Upper lobe of left lung (tissue), 6 donors: ENCODE data around the gene IRX3. TPM values are rescaled to one million over a fixed set of nuclear protein-coding genes. Genes with fewer than 3 reads are reported as not detected.
"Not testable (repeated sequence)": the region's sequence is repeated elsewhere in the genome, so short reads cannot be mapped to it uniquely, and the experiment has no call there.

ENCODE experiments used
- ATAC-seq, 2 donors: fragments of 200-7000 bp; cut with Tn5 transposase; one replicate each; pipeline ENCODE4 v1.9.1; 2022; ENCODE audit warnings: mild to moderate bottlenecking in 2 of 2, moderate library complexity in 2 of 2; ENCODE audit not compliant: low FRiP score in 2 of 2
- DNase-seq, 2 donors: peaks; one replicate each; pipeline ENCODE4 v3.0.0-alpha.2; 2019 to 2020
- H3K27ac ChIP-seq, 4 donors: fragments of 200-600 bp; sonication (generic); one replicate each; pipeline ENCODE4 v1.5.1; 2016 to 2019
- H3K27me3 ChIP-seq, 4 donors: fragments of 200-600 bp; sonication (generic); one replicate each; pipeline ENCODE4 v1.5.1; 2017 to 2019
- H3K36me3 ChIP-seq, 4 donors: fragments of 200-600 bp; sonication (generic); one replicate each; pipeline ENCODE4 v1.5.1; 2016 to 2019
- H3K4me1 ChIP-seq, 4 donors: fragments of 200-600 bp; sonication (generic); one replicate each; pipeline ENCODE4 v1.5.1; 2018 to 2019
- H3K4me3 ChIP-seq, 4 donors: fragments of 200-600 bp; sonication (generic); one replicate each; pipeline ENCODE4 v1.5.1; 2017 to 2019; ENCODE audit warnings: mild to moderate bottlenecking in 2 of 4, moderate library complexity in 1 of 4
- H3K9me3 ChIP-seq, 4 donors: fragments of 200-600 bp; sonication (generic); one replicate each; pipeline ENCODE4 v1.5.1; 2018 to 2019
- EP300 ChIP-seq, 4 donors: sonication (generic); formaldehyde crosslinking; IDR thresholded peaks; one replicate each; pipeline ENCODE4 v1.5.1; 2017; ENCODE audit warnings: antibody characterized with exemption in 4 of 4, control low read depth in 2 of 4
- POLR2A ChIP-seq, 4 donors: fragments of 450-650 bp; IDR thresholded peaks; one replicate each; pipeline ENCODE4 v1.5.1; 2016 to 2017; ENCODE audit warnings: antibody characterized with exemption in 4 of 4, mild to moderate bottlenecking in 2 of 4
- POLR2AphosphoS5 ChIP-seq, 2 donors: sonication (generic); formaldehyde crosslinking; IDR thresholded peaks; one replicate each; pipeline ENCODE4 v1.5.1; 2017; ENCODE audit warnings: antibody characterized with exemption in 2 of 2
- WGBS, 2 donors: methylation state at CpG; one replicate each; pipeline ENCODE4 v1.1.5; 2017 to 2018; 5-methylcytosine and 5-hydroxymethylcytosine counted together
- total RNA-seq, 6 donors: library from RNA; depleted of rRNA in 4 of 6; stranded (reverse); fragments of >200 nt in 4 of 6; gene quantifications; one replicate each; pipeline versions ENCODE4 v1.1.0 to v1.2.1, GENCODE V29; 2016 to 2021
- TF ChIP-seq, protein P1 (sequence below), 6 experiments: fragments of 450-650 bp in 4 of 6; fragments of 200-600 bp in 2 of 6; sonication (generic) in 2 of 6; IDR thresholded peaks; one replicate each; pipeline ENCODE4 v1.5.1; 2016 to 2019; ENCODE audit warnings: antibody characterized with exemption in 6 of 6
- donor health status: DM: no; HTN: no; CAD: no; lungs with moderate emphysema.
- donor health status: DM: no; HTN: yes; CAD: no; lungs with severe emphysema.

Gene IRX3
- total RNA-seq, 6 donors from 2014 or later: 50.9 to 157 (median 61.3) TPM

DNA sequence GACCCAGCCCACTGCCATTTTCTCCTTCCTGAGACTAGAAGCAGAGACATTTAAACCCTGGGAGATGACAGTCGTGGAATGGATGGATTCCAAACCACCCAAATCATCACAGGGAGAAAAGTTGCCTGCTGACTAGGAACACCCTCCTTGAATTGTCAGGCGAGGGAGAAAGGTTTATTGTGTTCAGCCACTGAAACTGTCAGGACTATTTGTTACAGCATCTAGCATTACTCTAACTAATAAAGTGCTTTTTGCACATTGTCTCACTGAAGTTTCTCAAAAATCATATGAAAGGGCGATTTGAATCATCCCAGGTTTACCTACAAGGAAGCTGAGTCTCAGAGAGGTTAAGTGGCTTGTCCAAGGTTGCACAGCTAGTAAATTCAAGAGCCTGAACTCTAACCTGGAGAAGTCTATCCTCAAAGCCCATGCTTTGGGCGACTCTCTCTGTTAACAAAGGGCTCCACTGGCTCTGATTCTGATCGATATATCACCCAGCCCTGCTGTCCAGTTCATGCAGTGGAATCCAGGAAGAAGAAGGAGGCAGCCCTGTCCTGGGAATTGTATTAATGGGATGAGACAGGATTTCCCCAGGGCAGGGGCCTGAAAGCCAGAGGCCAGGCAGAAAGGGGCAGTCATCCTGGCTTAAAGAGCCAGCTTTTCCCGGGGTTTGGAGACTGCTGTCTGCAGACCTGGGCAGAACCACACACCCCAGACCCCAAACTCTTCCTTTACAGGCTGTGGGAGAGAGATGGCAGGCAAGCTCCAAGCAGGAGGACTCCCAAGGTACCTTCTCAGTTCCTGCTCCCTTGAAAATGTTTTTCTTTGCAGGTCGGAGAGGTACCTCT is 37.5 kb downstream of the IRX3 start:
- Histone ChIP-seq H3K4me3 (no peak overlapping the region), H3K27me3 (no peaks in the 10 kb centered on the region), H3K4me1 (no peaks in the 10 kb centered on the region), H3K9me3 (no peaks in the 10 kb centered on the region), H3K27ac (no peak overlapping the region), H3K36me3 (no peaks in the 10 kb centered on the region)
- TF ChIP-seq, protein P1, sequence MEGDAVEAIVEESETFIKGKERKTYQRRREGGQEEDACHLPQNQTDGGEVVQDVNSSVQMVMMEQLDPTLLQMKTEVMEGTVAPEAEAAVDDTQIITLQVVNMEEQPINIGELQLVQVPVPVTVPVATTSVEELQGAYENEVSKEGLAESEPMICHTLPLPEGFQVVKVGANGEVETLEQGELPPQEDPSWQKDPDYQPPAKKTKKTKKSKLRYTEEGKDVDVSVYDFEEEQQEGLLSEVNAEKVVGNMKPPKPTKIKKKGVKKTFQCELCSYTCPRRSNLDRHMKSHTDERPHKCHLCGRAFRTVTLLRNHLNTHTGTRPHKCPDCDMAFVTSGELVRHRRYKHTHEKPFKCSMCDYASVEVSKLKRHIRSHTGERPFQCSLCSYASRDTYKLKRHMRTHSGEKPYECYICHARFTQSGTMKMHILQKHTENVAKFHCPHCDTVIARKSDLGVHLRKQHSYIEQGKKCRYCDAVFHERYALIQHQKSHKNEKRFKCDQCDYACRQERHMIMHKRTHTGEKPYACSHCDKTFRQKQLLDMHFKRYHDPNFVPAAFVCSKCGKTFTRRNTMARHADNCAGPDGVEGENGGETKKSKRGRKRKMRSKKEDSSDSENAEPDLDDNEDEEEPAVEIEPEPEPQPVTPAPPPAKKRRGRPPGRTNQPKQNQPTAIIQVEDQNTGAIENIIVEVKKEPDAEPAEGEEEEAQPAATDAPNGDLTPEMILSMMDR (IDR thresholded peaks at IDR 0.05): no peak
- TF ChIP-seq POLR2AphosphoS5 (IDR thresholded peaks at IDR 0.05) (no peak), POLR2A (IDR thresholded peaks at IDR 0.05) (no peak), EP300 (IDR thresholded peaks at IDR 0.05) (no peak)
- DNase-seq: no peak
- 62 to 76% methylated on average over 5 to 7 of the region's 7 CpGs for WGBS, 2 donors
- no peak for ATAC-seq

DNA sequence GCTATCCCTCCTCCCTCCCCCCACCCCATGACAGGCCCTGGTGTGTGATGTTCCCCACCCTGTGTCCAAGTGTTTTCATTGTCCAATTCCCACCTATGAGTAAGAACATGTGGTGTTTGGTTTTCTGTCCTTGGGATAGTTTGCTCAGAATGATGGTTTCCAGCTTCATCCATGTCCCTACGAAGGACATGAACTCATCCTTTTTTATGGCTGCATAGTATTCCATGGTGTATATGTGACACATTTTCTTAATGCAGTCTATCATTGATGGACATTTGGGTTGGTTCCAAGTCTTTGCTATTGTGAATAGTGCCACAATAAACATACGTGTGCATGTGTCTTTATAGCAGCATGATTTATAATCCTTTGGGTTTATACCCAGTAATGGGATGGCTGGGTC is 38.9 kb downstream of the IRX3 start:
- H3K4me1 ChIP-seq, DNase-seq, ATAC-seq, H3K4me3 ChIP-seq, H3K27ac ChIP-seq, H3K36me3 ChIP-seq, H3K9me3 ChIP-seq, H3K27me3 ChIP-seq: not testable (repeated sequence)
- WGBS, 2 donors: 81 to 84% methylated on average over 2 of the region's 2 CpGs

DNA sequence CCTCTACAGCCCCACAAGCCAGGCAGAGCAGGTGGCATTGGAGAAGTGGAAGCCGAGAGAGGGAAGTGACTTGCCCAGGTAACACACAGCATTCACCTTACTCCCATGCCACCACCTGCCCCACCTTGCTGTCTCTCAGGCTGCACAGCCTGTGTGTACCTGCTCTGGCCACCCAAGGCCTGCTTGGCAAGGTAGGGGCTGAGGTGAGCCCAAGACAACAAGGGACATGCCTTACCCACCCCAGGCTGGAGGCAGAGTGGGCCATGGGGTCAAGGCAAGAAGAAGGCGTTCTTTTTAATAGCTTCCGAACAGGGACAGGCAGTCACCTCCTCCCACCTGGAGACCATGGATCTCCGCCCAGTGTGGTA is 40.1 kb downstream of the IRX3 start:
- no peaks in the 10 kb centered on the region for H3K4me1 ChIP-seq
- H3K27ac ChIP-seq: no peak overlapping the region
- TF ChIP-seq POLR2A (IDR thresholded peaks at IDR 0.05) (no peak), POLR2AphosphoS5 (IDR thresholded peaks at IDR 0.05) (no peak)
- H3K4me3 ChIP-seq: no peak overlapping the region
- WGBS, 2 donors: 88% methylated on average over 3 to 4 of the region's 4 CpGs
- DNase-seq (no peak), ATAC-seq (peak in 1 of 2 donors; percentile 13)
- H3K27me3 ChIP-seq: no peaks in the 10 kb centered on the region
- no peaks in the 10 kb centered on the region for H3K9me3 ChIP-seq
- H3K36me3 ChIP-seq: no peaks in the 10 kb centered on the region

DNA sequence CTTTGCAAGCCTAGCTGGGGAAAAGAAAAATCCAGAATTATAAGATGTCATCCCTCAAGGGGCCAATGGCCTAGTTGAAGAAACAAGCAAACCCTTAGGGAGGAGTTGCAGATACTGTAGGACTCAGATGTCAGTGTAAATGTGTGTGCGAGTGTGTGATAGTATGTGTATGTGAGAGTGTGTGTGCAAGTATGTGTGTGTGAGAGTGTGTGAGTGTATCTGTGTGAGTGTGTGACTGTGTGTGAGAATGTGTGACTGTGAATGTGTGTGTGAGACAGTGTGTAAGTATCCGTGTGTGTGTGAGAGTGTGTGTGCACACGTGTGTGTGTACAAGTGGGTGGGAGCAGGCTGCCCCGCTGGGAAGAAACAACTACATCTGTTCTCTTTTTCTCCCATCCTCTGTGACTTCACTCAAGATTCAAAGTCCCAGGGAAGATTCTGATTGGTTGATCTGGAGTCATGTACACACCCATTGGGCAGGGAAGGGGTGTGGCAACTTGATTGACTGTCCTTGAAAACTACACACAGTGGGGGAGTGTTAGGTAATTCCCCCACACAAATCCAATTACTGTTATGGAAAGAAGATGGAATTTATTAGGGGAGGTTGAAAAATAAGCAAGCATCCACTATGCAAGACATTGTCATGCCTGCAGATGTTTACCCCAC is 40.7 kb downstream of the IRX3 start:
- no peaks in the 10 kb centered on the region for H3K27me3 ChIP-seq
- DNase-seq (no peak), ATAC-seq (no peak)
- WGBS, 2 donors: 92 to 97% methylated on average over 4 of the region's 4 CpGs
- no peaks in the 10 kb centered on the region for H3K4me1 ChIP-seq
- TF ChIP-seq EP300 (IDR thresholded peaks at IDR 0.05): no peak
- no peak for TF ChIP-seq POLR2AphosphoS5 (IDR thresholded peaks at IDR 0.05)
- TF ChIP-seq, protein P1 (IDR thresholded peaks at IDR 0.05): no peak
- TF ChIP-seq POLR2A (IDR thresholded peaks at IDR 0.05): no peak
- H3K9me3 ChIP-seq: no peaks in the 10 kb centered on the region
- no peaks in the 10 kb centered on the region for H3K36me3 ChIP-seq
- H3K4me3 ChIP-seq: no peak overlapping the region
- no peak overlapping the region for H3K27ac ChIP-seq

DNA sequence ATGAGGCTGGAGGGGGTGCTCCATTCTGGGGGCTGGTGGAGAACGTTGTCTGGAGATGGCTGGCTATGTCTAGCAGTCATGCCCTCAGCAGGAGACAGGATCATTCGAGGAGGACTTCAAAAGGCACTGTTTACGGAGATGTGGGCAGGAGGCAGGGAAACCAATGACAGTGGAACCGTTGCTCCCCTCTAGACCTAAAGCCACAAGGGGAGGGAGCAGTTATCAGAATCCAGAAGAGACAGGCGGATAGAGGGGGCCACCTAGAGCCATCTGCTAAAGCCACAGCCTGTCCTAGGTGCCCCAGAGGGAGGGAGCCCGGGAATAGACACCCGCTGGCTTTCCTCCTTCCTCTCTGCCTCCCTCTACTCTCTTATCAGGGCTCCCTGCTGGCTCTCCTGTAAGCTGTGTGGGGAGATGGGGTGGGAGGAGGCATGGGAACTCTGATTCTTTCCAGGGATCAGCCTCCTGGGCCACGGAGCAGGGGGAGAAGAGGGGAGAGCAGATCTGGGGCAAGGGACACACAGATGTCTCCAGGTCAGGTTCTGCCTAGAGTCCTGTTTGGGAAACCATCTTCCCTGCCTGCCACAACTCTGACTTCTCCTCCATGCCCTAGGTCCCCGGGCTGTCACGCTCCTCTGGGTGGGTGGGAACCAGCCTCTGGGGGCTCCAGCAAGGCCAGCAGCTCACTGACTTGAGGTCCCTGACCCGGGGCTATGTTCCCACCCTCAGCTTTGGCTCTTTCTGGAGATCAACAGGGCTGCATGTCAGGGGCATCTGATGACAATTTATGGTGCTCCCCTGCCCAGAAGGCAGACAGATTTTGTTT is 42.3 kb downstream of the IRX3 start:
- Histone ChIP-seq H3K27me3 (no peaks in the 10 kb centered on the region), H3K9me3 (no peaks in the 10 kb centered on the region), H3K4me3 (no peak overlapping the region), H3K36me3 (no peaks in the 10 kb centered on the region), H3K27ac (no peak overlapping the region), H3K4me1 (peaks cover 0 to 6% (median 0%) of the 10 kb centered on the region in 4 donors)
- ATAC-seq (peak in 1 of 2 donors; percentile 11), DNase-seq (no peak)
- TF ChIP-seq, protein P1 (IDR thresholded peaks at IDR 0.05): no peak
- TF ChIP-seq EP300 (IDR thresholded peaks at IDR 0.05): no peak
- TF ChIP-seq POLR2AphosphoS5 (IDR thresholded peaks at IDR 0.05): no peak
- no peak for TF ChIP-seq POLR2A (IDR thresholded peaks at IDR 0.05)
- 40 to 41% methylated on average over 8 to 11 of the region's 11 CpGs for WGBS, 2 donors
